Left ventricle myocardium superior (tissue), 1 donor: ENCODE data around the gene ZNF549. TPM values are rescaled to one million over a fixed set of nuclear protein-coding genes. Genes with fewer than 3 reads are reported as not detected.

Experiments
- ATAC-seq: fragments of 200-7000 bp; cut with Tn5 transposase; one replicate; pipeline ENCODE4 v1.9.1; 2020; ENCODE audit warnings: mild to moderate bottlenecking, moderate library complexity
- DNase-seq: peaks from one replicate; pipeline ENCODE4 v3.0.0-alpha.2; 2020
- intact Hi-C: fragments of 100-400 bp; cut with micrococcal nuclease; formaldehyde crosslinking; loops from one replicate; pipeline ENCODE4 v1.11.0; 2022
- total RNA-seq: library from RNA; stranded (reverse); fragmentation: NEBNext Ultra II Directional; extraction: Animal tissue kit (Norgen Biotek cat#: 25700); gene quantifications from one replicate; pipeline ENCODE4 v1.2.1, GENCODE V29; 2021
- donor health status: DM: no; HTN: yes; CAD: no; lungs with severe emphysema.

ZNF549 gene
- total RNA-seq, 1 donor from 2014 or later: 4.1 TPM

GRCh38 chr19:57560049-57560491 lies 32.9 kb downstream of the ZNF549 start:
- DNase-seq (peak; percentile 62), ATAC-seq (peak; percentile 55)
- intact Hi-C loops: no loop called here

DNA sequence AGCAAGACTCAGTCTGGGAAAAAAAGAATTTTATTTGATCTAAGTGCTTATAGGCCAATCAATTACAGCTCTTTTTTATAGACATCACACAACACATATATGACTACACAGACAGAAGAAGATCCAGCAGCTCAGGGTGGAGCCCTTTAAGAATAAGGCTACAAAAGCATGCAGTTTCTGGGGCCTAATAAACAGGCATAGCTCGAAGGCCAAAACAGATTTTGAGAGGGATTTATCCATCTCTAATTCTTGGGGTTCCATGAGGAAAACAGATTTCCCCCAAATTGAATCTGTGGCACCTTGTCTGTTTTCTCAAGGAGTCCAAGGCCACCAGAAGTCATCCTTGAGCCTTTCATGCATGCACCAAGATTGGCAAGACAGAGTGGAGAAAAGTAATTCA lies 36.4 kb downstream of the ZNF549 start:
- DNase-seq (no peak), ATAC-seq (no peak)
- intact Hi-C loops: no loop called here

DNA sequence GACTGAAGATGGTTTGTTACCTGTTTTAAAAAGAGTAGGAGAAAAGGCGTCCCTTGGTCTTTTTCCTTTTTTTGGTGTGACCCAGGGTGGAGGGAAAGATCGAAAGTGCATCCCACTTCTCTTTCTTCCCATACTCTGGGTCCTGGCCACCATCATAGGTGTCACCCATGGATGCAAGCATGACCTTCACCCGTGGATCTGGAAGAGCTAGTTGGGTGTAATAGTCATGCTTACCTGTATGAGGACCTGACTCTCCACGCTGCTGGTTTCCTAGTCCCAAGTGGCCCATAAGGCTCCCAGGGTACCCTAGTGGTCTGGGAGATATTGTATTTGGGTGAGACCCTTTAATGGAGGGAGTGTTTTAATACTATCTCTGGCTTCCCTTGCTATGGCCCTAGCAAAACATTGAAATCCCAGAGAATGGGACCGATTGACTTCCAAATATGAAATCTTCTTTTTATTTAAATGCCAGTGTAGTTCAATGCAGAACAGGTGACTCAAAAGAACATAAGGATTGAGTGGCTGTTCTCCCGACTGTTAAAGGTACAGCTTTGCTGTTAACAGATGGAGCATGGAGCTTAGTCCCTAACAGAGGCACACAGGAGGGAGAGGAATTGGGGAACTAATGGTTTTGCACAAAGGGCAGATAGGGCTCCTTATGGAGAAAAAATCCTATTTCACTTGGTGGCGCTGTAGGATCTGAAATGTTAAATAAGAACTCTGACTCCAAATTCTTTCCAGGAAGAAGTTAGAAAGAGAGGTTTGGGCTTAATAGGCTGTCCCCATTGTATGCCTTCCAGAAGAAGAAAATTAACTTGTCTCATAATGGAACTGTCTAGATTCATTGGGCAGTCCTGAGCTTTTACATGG lies 39.5 kb downstream of the ZNF549 start:
- ATAC-seq: no peak
- intact Hi-C loops: no loop called here
- no peak for DNase-seq

DNA sequence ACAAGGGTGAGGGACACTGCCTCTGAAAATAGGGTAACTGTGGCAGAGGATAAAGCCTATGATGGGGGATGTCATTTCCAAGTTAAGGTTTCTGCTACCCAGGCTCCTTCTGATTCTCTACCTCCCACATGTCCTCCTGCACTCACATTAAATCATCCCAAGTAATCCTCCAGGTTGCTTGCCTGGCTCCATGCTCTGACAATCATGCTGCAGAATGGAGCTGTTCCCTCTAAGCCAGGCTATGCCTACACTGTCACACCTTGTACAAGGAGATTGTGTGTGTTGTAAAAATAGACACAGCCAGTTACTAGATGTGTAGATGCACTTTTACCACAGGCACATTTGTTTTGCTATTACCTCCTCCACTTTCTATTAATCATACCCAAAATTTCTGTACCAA lies 43.6 kb downstream of the ZNF549 start:
- DNase-seq (no peak), ATAC-seq (no peak)
- intact Hi-C loops: no loop called here

DNA sequence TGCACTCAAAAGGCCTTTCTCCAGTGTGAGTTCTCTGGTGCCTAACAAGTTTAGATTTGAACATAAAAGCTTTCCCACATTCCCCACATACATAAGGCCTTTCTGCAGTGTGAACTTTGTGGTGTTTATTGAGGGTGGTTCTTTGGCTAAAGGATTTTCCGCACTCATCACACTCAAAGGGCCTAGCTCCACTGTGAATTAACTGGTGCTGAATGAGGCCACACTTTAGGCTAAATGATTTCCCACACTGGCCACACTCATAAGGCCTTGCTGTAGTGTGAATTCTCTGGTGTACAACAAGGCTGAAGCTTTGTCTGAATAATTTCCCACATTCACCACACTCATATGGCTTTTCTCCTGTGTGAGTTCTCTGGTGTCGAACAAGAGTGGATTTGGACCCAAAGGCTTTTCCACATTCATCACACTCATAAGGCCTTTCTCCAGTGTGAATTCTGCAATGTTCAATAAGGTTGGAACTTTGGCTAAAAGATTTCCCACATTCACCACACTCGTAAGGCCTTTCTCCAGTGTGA lies 45.3 kb downstream of the ZNF549 start:
- intact Hi-C loops: no loop called here
- ATAC-seq (no peak), DNase-seq (no peak)

GRCh38 chr19:57576661-57577060 lies 49.5 kb downstream of the ZNF549 start:
- intact Hi-C loops: no loop called here
- no peak for ATAC-seq
- DNase-seq: no peak

- ATAC-seq (peak; percentile 97), DNase-seq (peak; percentile 96)
- intact Hi-C loops: no loop called here
Measured at GRCh38 chr19:57578487-57579205, 51.5 kb downstream of the ZNF549 start, which contains the start of gene ZNF416. ZNF416 (minus strand) TSS chr19:57578911; CDS start chr19:57578704, 207 bp downstream.

- intact Hi-C loops: no loop called here
- ATAC-seq (no peak), DNase-seq (no peak)
Measured at GRCh38 chr19:57583104-57583520, 56.0 kb downstream of the ZNF549 start.

- intact Hi-C loops: no loop called here
- DNase-seq (peak; percentile 92), ATAC-seq (peak; percentile 95)
Measured at GRCh38 chr19:57583521-57584416, 56.6 kb downstream of the ZNF549 start, which contains the start of gene ZIK1. ZIK1 (plus strand) TSS chr19:57584145; CDS start chr19:57584357, 212 bp downstream.

- intact Hi-C loops: no loop called here
- ATAC-seq (no peak), DNase-seq (no peak)
Measured at GRCh38 chr19:57587529-57587928, 60.4 kb downstream of the ZNF549 start.

DNA sequence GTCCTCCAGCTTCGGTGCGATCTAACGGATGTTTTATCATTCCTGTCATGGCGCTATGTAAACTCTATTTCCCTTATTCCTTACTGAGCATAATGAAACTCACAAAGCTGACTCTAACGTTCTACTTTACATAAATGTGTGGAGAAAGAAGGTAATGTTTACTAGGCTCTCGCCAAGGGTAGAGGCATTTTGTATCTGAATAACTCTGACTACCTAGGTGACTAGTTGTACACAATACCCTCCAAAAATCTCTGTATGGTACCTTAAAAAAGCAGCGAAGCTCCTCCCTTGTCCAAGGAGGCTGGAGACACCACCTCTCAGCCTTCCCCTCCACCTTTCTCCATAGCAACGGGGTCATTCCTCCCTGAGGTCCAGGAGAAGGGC lies 72.2 kb downstream of the ZNF549 start:
- intact Hi-C loops: no loop called here
- no peak for DNase-seq

GRCh38 chr19:57599761-57600383 lies 72.7 kb downstream of the ZNF549 start, which contains the start of gene ZNF530:
ZNF530 (plus strand) TSS chr19:57599885; CDS start chr19:57604346, 4,461 bp downstream.
- intact Hi-C loops: no loop called here
- DNase-seq (peak; percentile 96), ATAC-seq (peak; percentile 99)

More for the DNA sequence above, 72.2 kb downstream of the ZNF549 start:
- no peak for ATAC-seq

DNA sequence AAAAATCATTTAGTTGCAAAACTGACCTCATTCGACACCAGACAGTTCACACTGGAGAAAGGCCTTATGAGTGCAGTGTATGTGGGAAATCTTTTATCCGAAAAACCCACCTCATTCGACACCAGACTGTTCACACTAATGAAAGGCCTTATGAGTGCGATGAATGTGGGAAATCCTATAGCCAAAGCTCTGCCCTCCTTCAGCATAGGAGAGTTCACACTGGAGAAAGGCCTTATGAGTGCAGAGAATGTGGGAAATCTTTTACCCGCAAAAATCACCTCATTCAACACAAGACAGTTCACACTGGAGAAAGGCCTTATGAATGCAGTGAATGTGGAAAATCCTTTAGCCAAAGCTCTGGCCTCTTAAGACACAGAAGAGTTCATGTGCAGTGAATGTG lies 79.8 kb downstream of the ZNF549 start:
- DNase-seq: no peak
- no peak for ATAC-seq
- intact Hi-C loops: no loop called here

Other genes with a start within 250 kb of the ZNF549 start
- 26.4 TPM for gene ZNF460, start 246.9 kb upstream of the ZNF549 start, total RNA-seq
- 6.1 TPM for gene ZNF543, start 206.9 kb upstream of the ZNF549 start, total RNA-seq
- gene ZNF304, start 176.1 kb upstream of the ZNF549 start, total RNA-seq: 8.3 TPM
- gene TRAPPC2B, start 163.8 kb upstream of the ZNF549 start, total RNA-seq: 10.9 TPM
- gene ZNF547, start 163.8 kb upstream of the ZNF549 start, total RNA-seq: 3.2 TPM
- gene ZNF548, start 137.5 kb upstream of the ZNF549 start, total RNA-seq: 17.8 TPM
- 8.8 TPM for gene ZNF17, start 116.2 kb upstream of the ZNF549 start, total RNA-seq
- gene ZNF749, start 92.0 kb upstream of the ZNF549 start, total RNA-seq: 3.3 TPM
- 4.1 TPM for gene VN1R1, start 70.2 kb upstream of the ZNF549 start, total RNA-seq
- 24.0 TPM for gene ZNF772, start 49.8 kb upstream of the ZNF549 start, total RNA-seq
- gene ZNF419, start 39.6 kb upstream of the ZNF549 start, total RNA-seq: 9.1 TPM
- gene ZNF773, start 27.4 kb upstream of the ZNF549 start, total RNA-seq: 6.0 TPM
- 8.4 TPM for gene ZNF550, start 32.5 kb downstream of the ZNF549 start, total RNA-seq
- gene ZNF416, start 51.6 kb downstream of the ZNF549 start, total RNA-seq: 4.8 TPM
- gene ZIK1, start 56.8 kb downstream of the ZNF549 start, total RNA-seq: 4.1 TPM
- gene ZNF530, start 72.5 kb downstream of the ZNF549 start, total RNA-seq: 3.9 TPM
- 12.9 TPM for gene ZNF134, start 86.9 kb downstream of the ZNF549 start, total RNA-seq
- gene ZNF211, start 105.8 kb downstream of the ZNF549 start, total RNA-seq: 11.1 TPM
- gene ZSCAN4, start 141.6 kb downstream of the ZNF549 start, total RNA-seq: not detected
- gene ZNF551, start 154.6 kb downstream of the ZNF549 start, total RNA-seq: 3.1 TPM
- gene ZNF154, start 181.8 kb downstream of the ZNF549 start, total RNA-seq: 3.5 TPM
- 6.7 TPM for gene ZNF671, start 200.3 kb downstream of the ZNF549 start, total RNA-seq
- gene ZNF776, start 219.5 kb downstream of the ZNF549 start, total RNA-seq: 15.9 TPM
- 8.9 TPM for gene ZNF586, start 242.3 kb downstream of the ZNF549 start, total RNA-seq